Jurkat, Clone E6-1 (cell line): ENCODE data around the gene HMGXB3.
"Not testable (repeated sequence)": the region's sequence is repeated elsewhere in the genome, so short reads cannot be mapped to it uniquely, and the experiment has no call there.

Experiments used
- DNase-seq: peaks from one replicate; pipeline ENCODE4 v3.0.0-alpha.2; 2011; ENCODE audit warnings: low read depth, low spot score
- H3K4me3 ChIP-seq: 2 replicates; pipeline ENCODE4 v1.5.1; 2011; ENCODE audit warnings: mild to moderate bottlenecking, low read length, control low read depth, moderate library complexity

HMGXB3 gene

GRCh38 chr5:150078802-150079689, 78.5 kb downstream of the HMGXB3 start:
- DNase-seq = no peak
- no peak overlapping the region for H3K4me3 ChIP-seq

DNA sequence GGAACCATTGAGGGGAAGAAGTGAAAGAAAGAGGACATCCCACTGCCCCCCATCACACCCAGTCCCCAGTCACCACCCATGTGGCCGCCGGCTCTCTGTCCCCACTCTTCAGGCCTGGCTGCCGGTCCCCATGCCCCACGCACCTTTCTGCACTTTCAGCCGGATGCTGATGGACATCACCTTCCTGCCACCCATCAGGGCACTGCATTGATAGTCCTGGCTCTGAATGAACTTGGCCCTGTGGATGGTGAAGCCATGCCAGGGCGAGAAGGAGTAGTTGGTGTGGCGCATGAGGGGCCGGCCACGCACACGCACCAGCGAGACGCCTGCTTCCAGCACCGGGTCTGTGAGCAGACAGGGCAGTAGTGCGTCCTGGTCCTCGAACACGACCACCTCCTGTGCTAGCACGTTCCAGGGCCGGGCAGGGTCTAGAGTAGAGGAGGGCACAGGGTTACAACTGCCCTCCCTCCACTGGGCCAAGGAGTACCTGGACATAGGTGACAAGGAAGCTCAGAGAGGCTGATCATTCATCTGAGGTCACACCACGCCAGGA, 79.4 kb downstream of the HMGXB3 start:
- no peak for DNase-seq
- H3K4me3 ChIP-seq = no peak overlapping the region

DNA sequence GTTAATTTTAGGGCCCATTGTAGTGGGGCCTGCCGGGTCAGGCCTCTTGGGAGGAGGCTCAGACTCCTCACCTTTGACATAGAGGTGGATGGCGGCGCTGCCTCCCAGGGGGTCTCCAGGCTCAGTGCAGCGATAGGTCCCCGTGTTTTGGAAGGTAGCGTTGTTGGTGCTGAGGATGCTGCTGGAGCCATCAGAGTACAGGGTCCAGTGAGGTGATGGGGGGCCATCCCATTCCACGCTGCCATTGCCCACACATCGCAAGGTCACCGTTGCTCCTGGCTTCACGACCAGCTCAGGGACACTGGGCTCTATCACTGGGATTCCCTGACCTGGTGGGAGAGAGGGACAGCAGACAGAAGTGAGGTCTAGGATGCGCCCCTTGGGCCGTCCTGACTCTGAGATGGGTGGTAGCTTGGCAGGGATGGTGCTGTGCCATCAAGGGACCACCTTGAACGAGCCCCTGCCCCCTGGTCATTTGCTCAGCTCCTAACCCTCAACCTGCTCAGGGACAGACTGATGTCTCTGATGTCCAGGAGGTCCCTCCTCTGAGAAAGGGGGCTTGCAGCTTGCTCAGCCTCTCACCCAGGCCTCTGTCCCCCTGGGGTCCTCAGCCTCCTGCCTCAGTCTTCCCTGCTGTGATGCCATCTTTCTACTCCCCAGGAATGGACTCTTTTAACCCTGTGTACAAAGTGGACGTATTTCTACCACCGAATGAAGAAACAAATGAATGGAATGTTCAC, 80.3 kb downstream of the HMGXB3 start:
- no peak for DNase-seq
- no peak overlapping the region for H3K4me3 ChIP-seq

- H3K4me3 ChIP-seq = no peak overlapping the region
- no peak for DNase-seq
These were observed 81.2 kb downstream of the HMGXB3 start for GRCh38 chr5:150081541-150082283.

DNA sequence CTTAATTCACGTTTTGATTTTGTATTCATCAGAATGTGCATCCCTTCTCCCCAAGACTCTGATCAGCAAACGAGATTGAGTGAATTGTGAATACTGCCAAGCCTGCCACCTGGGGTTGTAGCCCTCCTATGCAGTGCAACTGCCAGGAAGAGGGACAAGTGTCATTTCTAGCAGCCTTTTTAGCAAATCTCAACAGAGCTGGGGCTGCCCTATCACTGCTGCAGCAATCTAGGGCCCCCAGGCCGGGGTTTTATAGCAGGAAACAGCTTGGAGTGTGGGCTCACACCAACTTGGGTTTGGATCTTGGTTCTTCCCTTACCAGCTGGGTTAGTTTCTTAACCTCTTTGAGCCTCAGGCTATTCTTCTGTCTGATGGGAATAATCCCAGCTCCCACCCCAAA, 81.8 kb downstream of the HMGXB3 start:
- DNase-seq = no peak
- H3K4me3 ChIP-seq = no peak overlapping the region

DNA sequence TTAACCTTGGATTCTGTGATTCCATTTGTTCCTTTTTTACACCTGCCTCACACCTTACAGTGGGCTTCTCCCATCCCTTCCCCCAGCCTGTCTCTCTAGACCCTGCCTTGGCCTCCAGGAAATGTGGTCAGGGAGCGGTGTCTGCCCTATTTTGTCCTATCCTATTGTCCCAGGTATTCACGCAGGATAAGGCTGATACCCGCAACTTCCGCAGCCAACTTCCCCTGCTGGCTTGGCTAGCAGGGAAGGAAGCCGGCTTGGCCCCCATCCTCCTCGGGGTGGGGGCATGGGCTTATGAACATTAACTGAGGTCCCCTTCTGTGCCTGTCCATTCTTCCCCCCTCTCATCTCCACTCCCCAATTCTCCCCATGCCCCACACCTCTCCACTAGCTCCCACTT, 82.3 kb downstream of the HMGXB3 start:
- DNase-seq = no peak
- H3K4me3 ChIP-seq = no peak overlapping the region

- H3K4me3 ChIP-seq, DNase-seq: not testable (repeated sequence)
These were observed 84.2 kb downstream of the HMGXB3 start for GRCh38 chr5:150084754-150085153.

- no peak overlapping the region for H3K4me3 ChIP-seq
- DNase-seq = no peak
These were observed 84.8 kb downstream of the HMGXB3 start for GRCh38 chr5:150085191-150085912.

DNA sequence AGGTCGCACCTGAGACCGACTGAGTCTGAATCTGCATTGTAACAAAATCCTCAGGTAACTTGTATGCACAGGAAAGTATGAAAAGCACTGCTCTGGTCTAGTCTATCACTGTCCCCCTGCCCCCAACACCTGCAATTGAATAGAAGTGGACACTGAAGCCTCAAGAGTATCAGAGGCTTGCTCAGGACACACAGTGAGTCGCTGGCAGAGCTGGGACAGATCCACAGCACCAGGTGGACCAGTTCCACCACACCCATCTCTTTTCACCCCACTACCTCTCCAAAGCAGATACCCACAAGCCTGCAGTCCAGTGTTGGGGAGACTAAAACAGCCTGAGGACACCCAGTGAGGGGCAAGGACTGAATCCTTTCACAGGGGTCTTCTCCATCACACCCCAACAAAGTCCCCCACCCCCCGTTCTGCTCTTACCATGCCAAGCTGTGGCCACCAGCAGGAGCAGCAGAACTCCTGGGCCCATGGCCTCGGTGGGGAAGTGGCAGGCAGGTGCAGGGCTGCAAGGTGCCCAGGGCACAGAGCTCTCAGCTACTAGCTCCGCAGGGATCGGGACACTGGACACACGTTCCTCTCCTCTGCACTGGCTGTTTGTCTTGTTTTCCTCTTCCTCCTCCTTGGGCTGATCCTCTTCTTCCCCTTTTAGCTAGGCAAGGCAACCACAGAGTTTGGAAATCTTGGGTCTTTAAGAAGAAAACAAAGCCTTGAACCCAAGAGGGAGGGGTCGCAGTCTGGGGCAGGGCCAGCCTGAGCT, 85.6 kb downstream of the HMGXB3 start, which contains the start of gene CSF1R:
CSF1R (minus strand) TSS at position 605 of the 766 bp plus-strand sequence; CDS start at position 478, 127 bp downstream.
- no peak for DNase-seq
- H3K4me3 ChIP-seq = no peak within 1 kb of the TSS

DNA sequence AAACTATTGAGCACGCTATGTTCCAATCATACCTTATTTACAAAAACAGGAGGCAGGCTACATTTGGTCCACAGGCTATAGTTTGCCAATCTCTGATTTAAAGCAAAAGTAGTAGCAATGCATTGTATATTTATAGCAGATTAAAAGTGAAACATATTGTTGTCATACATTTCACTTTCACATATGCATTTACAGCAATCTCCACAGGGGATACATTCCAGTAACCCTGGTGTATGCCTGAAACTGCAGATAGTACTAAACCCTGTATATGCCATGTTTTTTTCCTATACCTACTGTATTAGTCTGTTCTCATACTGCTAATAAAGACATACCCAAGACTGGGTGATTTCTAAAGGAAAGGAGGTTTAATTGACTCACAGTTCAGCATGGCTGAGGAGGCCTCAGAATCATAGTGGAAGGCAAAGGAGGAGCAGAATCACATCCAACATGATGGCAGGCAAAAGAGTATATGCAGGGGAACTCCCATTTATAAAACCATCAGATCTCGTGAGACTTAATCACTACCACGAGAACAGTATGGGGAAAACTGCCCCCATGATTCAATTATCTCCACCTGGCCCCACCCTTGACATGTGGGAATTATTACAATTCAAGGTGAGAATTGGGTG, 91.7 kb downstream of the HMGXB3 start:
- DNase-seq = no peak
- no peak overlapping the region for H3K4me3 ChIP-seq

DNA sequence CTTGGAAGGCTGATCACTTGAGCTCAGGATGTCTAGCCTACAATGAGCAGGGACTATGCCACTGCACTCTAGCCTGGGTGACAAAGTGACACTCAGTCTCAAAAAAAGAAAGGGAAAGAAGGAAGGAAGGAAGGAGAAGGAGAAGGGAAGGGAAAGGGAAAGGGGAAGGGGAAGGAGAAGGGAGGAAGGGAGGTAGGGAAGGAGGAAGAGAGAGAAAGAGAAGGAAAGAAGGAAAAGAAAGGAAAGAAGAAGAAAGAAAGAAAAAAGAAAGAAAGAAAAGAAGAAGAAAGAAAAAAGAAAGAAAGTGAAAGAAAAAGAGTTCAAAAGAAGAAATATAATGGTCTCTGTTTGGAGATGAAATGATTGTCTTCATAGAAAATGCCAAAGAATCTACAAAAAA, 96.6 kb downstream of the HMGXB3 start:
- H3K4me3 ChIP-seq = no peak overlapping the region
- no peak for DNase-seq

DNA sequence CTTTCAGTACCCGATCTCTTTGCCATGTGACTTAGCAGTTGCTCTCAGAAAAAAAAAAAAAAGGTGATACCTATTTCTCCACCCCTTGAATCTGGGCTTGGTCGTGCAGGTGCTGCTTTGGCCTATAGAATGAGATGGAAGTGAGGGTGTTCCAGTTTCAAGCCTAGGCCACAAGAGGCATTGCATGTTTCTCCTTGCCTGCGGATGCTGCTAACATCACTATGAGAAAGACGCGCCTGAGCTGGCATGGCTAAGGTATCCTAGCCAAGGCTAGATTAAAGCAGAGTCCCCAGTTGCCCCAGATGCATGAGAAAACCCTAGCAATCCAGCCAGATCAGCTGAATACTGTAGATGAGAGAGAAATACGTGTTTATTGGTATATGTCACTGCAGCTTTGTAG, 100.5 kb downstream of the HMGXB3 start:
- DNase-seq = no peak
- no peak overlapping the region for H3K4me3 ChIP-seq
